Fibroblast of the aortic adventitia (primary cell): ENCODE measurements around the gene METTL22. TPM values are rescaled to one million over a fixed set of nuclear protein-coding genes. Genes with fewer than 3 reads are reported as not detected.
A peak's percentile ranks its signal among the peaks of the same experiment; 100 is the strongest.

Experiments
- DNase-seq: peaks from one replicate; pipeline ENCODE4 v3.0.0-alpha.2; 2010; ENCODE audit warnings: low read depth
- H3K4me3 ChIP-seq: 2 replicates; pipeline ENCODE4 v1.5.1; 2011; ENCODE audit warnings: low read depth, mild to moderate bottlenecking, control low read depth, low read length, moderate library complexity
- CTCF ChIP-seq: IDR thresholded peaks from 2 replicates; pipeline ENCODE4 v1.5.1; 2011; ENCODE audit warnings: mild to moderate bottlenecking, low read length, control low read depth, inconsistent platforms; ENCODE audit not compliant: insufficient read depth
- total RNA-seq: library from RNA; depleted of rRNA; stranded (reverse); fragments of >200 nt; gene quantifications from 2 replicates; pipeline ENCODE4 v1.2.3, GENCODE V29; 2012; ENCODE audit warnings: low replicate concordance

METTL22 gene
- total RNA-seq, 1 donor, result 21.7 TPM

GRCh38 chr16:8630255-8630953 is 8.9 kb downstream of the METTL22 start:
- no peak for TF ChIP-seq CTCF
- H3K4me3 ChIP-seq, result no peak overlapping the region

GRCh38 chr16:8631373-8631772 is 9.9 kb downstream of the METTL22 start:
- TF ChIP-seq CTCF, result no peak
- no peak overlapping the region for H3K4me3 ChIP-seq
- no peak for DNase-seq

More at GRCh38 chr16:8630255-8630953, 8.9 kb downstream of the METTL22 start:
- DNase-seq, result no peak

- no peak for DNase-seq
- no peak for TF ChIP-seq CTCF
- H3K4me3 ChIP-seq, result no peak overlapping the region
Observed at GRCh38 chr16:8631818-8632465, 10.4 kb downstream of the METTL22 start.

- DNase-seq, result no peak
- no peak for TF ChIP-seq CTCF
Observed at GRCh38 chr16:8632675-8633182, 11.2 kb downstream of the METTL22 start.

GRCh38 chr16:8634991-8635736 is 13.7 kb downstream of the METTL22 start:
- peak; percentile 63 for TF ChIP-seq CTCF
- peak; percentile 26 for DNase-seq
- no peak overlapping the region for H3K4me3 ChIP-seq

More at GRCh38 chr16:8632675-8633182, 11.2 kb downstream of the METTL22 start:
- H3K4me3 ChIP-seq, result no peak overlapping the region

- no peak for DNase-seq
- no peak for TF ChIP-seq CTCF
- no peak overlapping the region for H3K4me3 ChIP-seq
Observed at GRCh38 chr16:8639694-8640093, 18.2 kb downstream of the METTL22 start.
